ENCODE results near the gene RXRA.

Gene RXRA

DNA sequence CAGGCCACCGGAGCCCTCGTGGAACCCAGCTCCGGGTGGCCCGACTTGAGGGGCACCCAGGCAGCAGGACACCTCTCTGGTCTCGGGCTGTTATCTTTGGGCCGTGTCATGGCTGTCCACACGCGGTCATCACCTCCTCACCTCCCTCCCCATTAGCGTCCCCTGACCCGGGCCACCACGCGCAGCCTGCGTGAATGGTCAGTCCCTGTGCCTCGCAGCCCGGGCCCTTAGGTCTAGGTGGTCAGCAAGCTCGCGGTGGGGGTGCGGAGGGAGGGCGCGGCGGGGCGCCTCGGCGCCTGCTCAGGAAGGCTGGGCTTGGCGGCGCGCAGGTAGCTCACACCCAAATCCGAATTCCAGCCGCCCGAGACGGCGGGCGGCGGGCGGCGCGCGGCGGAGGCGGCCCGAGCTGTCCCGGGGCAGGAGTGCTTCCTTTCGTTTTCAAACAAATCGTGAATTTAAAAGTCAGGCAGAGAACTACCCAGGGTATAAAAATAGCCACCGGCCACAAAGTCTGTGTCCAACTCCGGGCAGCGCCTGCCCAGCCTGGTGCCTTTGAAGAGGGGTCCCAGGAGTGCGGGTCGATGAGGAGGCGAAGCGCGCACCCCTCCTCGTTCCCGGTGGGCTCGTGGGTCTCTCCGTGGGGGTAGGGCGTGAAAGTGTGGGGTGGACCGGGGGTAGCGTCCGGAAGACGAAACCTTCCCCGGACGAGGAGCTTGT is 1.0 kb upstream of the RXRA start:
- no peak for DNase-seq

DNA sequence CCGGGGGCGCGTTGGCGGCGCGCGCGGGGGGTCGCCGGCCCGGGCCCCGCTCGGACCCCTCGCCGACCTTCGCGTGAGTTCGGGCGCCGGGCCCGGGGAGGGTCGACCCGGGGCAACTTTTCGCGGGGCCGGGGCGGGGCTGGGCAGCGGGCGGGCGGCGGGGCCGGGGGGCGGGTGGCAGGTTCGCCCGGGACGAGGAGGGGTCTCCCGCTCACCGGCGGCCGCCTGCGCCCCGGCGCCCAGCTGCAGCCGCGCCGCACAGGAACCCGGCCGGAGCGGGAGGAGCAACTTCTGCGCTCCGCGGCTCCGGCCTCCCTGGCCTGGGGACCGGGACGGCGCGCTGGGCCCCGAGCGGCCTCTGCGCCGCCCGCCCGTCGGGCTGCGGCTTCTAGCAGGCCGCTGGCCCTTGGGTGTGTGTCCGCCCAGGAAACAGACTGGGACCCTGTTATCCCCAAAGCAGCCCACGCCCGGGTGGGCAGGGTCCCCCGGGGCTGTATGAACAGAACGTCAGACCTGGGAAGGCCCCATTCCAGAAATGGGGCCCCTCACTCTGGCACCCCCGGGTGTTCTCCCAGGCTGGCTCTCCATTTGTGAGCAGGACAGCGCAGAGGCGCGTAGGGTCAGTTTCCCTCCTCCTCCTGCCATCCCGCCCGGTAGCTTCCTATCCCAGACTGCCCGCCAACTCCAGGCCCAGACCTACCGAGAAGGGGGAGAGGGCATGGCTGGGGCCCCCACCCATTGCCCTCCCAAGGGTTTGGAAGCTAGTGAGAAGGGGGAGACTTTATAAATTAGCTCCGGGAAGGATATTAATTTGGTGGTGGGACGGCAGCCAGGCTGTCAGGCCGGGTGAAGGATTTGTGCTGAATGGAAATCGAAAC is 708 bp downstream of the RXRA start:
- no peak for DNase-seq

DNA sequence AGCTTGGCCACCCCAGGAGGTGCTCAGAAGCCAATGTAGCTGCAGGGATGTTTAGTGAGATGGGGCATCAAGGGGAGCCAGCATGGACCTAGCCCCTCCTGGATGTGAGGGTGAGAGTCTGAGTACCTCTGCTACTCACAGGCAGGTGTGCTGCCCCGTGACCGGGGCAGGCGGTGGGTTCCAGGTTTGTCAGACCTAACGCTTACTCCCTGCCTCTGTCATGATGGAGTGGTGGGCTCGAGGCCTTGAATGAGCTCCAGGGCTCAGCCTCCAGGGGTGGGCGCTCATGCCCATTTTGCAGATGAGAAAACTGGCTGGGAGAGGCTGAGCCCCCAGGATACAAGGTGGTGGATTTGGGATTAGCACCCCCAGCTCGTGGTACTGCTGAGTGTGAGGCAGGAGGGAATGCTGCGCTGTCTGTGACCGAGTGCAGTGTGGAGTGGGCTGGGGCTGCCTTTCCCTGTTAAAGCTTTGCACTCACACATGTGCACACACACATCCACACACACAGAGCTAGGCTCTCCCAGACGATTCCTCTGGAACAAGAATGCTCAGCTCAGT is 1.5 kb downstream of the RXRA start:
- DNase-seq: no peak

GRCh38 chr9:134328341-134328840 is 2.1 kb downstream of the RXRA start:
- DNase-seq: no peak

DNA sequence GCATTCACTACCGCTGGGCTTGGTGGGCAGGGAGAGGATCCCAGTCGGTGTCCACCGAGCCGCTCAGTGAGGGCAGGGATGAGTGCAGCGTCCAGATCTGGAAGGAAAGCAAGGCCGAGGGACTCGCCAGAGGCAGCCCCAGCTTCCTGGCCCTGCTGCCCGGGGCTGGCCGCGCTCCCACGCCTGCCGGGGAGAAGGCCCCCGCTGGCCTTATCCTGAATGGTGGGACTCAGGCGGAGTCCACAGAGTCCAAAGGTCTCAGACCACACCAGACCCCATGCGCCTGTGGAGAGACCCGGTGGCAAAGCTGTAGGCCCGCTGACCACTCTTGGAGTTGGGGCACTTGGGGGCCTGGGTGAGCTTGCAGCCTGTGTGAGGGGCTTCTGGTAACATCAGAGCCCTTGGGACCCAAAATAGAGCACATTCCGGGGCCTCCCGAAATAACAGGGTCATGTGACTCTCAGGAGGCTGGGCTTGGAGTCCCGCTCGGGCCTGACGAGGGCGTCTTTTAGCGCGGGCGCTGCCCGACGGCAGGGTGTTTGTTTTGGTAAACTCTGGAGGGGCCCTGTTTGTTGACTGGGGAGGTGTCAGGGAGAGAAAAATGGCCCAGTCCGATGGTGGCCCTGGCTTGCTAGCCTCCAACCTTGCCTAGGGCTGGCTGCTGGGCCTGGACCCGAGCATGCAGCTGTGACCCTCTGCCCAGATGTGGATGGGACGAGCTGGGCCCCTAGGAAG is 2.8 kb downstream of the RXRA start:
- no peak for DNase-seq

DNA sequence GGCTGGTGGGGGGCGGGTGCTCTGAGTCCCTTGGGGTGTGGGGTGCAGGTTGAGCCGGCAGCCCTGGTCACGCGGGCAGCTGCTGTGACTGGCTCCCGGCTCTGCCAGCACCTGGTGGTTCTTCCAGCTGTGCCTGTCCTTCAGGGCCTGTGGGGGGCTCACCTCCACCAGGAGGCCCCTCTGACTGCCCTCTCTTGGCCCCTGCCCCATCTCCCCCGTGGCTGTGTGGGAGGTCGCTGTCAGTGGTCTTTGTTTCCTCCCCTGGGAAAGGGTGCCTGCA is 3.3 kb downstream of the RXRA start:
- no peak for DNase-seq

DNA sequence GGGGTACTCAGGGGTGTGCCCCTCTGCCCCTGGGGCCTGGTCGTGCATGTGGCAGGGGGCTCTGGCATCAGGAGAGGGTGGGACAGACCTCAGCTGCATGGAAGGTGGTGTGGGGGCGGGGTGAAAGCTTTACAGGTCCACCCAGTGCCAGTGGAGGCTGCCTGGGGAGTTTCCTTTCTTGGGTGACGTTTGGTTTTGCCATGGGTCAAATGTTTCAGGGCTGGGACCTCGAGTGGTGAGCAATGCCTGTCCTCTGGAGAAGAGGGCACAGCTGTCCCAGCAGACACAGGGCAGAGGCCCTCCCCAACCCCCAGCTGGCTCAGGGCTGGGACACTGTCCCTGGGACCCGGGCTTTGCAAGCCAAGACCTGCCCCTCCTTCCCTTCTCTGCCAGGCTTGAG is 3.6 kb downstream of the RXRA start:
- no peak for DNase-seq

DNA sequence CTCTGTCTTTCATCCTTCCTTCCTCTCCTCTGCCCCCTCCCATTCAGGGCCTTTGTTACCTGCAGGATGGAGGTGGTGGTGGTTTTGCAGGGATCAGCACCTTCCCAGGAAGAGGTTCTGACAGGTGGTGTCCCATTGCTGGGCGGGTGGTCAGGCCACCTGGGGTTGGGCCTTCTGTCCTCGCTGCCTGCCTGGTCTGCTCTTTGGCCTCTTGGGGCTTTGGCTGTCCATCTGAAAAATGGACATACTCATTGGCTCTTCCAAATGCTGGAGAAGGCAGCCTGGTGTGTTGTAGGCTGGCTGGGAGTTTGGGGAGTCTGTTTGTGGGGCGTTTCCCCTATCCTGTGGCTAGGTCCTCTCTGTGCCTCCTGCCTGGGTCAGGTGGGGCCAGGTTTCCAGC is 4.3 kb downstream of the RXRA start:
- no peak for DNase-seq

DNA sequence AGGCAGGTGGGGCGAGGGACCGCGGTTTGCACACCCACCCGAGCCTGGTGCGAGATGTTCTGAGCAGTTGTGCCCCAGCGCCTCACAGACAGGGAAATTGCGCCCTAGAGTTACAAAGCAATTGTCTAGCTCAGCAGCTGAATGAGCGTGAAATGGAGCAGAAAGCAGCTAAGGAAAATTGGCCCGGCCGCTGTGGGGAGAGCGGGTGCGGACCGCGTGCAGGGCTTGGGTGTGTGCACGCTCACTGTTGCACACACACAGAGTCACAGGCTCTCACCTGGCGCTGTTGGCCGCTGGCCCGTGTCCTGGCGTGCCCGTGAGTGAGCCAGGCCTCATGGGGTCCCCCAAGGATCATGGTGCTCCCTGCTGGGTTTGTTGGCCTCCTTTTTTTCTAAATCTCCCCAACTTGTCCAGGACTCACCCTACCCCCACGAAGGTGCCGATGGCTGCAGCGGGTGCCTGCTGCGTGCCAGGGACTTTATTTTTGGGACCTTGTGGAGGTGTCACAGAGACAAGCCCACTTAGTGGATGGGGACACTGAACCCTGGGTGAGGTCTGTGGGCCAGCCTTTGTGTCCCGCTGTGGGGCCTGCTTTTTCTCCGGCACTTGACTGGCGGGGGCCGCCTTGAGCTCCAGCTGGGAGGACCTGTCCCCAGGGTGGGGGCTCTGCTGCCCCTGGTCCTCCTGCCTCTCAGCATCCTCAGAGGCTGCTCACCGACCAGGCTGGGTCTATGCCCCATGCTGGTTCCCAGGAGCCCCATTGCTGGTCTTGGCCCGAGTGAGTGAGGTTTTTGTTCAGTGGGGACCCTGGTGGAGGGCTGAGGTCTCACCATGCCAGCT is 5.2 kb downstream of the RXRA start:
- no peak for DNase-seq

GRCh38 chr9:134332266-134332665 is 6.0 kb downstream of the RXRA start:
- no peak for DNase-seq

GRCh38 chr9:134332841-134333233 is 6.6 kb downstream of the RXRA start:
- no peak for DNase-seq

DNA sequence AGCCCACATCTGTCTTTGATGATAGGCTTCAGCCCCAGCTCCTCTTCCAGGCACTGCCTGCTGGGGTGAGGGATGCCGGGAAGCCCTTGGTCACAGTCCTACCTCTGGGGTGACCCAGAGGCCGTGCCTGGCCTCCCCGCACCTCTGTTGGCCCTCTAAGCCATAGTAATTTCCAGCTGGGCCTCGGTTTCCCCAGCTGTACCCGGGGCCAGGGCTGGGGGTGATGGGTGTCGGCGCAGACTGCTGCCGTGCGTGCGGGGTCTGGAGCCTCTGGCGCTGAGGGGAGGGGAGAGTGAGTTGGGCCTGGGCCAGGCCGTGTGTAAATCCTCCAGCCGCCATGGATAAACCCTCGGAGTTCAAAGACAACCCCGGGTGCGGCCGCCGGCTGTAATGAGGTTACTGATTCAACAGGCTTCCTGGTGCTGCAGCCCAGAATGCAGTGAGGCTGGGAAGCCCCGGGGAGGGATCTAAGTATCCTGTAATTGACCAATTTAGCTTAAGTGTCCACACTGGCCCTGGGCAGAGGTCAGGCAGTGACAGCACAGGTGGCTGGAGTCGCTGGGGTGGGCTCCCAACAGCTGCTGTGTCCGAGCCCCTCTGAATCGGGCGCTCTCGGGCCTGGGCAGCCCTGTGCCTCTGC is 7.1 kb downstream of the RXRA start:
- no peak for DNase-seq

GRCh38 chr9:134333874-134334581 is 7.8 kb downstream of the RXRA start:
- no peak for DNase-seq

GRCh38 chr9:134335061-134335460 is 8.8 kb downstream of the RXRA start:
- DNase-seq: no peak

DNA sequence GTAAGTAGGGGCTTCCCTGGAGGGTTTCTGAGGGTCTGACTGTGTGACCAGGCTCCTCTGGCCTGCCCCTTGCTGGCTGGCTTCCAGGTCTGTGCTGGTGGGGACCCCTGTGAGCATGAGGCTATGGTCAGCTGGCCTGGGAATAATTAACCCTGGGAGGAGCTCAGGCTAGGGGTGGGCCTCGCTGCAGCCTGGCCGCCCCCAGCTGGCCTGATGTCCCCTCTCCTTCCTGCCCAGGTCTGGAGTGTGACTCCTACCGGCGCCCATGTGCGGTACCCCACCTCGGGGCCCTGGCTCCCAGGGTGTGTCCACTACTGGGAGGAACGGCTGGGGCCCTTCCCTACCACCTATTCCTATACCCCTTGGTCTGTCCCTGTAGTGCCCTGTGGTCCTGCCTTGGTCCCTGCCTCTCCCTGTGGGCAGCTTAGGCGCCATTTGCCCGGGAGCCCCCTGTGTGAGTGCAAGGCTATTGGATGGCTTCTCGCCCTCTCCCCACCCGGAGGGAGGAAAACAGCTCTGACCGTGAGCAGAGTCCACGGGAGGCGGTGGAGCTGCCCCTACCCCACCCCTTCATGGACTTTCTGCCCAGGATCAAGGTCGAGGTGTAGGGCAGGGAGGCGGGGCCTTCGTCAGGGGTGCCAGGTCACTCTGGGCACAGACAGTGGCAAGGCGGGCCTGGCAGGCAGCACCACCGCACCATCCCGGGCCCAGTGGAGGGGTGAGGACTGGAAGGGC is 9.4 kb downstream of the RXRA start:
- no peak for DNase-seq

DNA sequence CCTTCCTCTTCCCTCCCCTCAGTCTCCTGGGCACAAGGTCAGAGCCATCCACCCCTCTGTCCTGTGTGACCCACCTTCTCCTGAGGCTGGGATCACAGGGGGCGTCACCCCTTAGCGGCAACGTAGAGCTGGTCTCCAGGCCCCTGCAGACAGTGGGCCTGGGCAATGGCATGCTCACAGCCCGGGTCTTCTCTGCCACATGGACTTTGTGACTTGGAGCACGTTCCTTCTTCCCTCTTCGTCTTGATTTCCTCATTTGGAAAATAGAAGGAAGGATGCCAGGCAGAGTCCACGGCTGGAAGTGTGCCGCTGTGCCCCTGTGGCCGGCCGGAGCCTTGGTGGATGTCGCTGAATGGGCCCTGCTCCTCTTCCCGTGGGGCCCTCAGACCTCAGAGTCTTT is 10.0 kb downstream of the RXRA start:
- no peak for DNase-seq

GRCh38 chr9:134336924-134337323 is 10.7 kb downstream of the RXRA start:
- no peak for DNase-seq

GRCh38 chr9:134337469-134337868 is 11.2 kb downstream of the RXRA start:
- no peak for DNase-seq

GRCh38 chr9:134338394-134339182 is 12.3 kb downstream of the RXRA start:
- no peak for DNase-seq

All from DMS 273 treated with DMSO at 0.1 percent for 48 hours (cell line).